Measurements from ENCODE around the gene SELENBP1. TPM values are rescaled to one million over a fixed set of nuclear protein-coding genes. Genes with fewer than 3 reads are reported as not detected.

SELENBP1 gene
- total RNA-seq, 3 donors from 2014 or later: 914 to 2,582 (median 1,654) TPM

GRCh38 chr1:151371370-151372057 lies 991 bp downstream of the SELENBP1 start:
- Histone ChIP-seq H3K36me3 (ENCODE audit: low read depth) (no peaks in the 10 kb centered on the region), H3K4me3 (peak overlapping the region; percentile 50), H3K4me1 (ENCODE audit: low read depth) (peaks cover 33% of the 10 kb centered on the region), H3K9me3 (no peaks in the 10 kb centered on the region)
- DNase-seq (peak; percentile 70 to 83 (median 79)), ATAC-seq (peak; percentile 35)
- TF ChIP-seq CTCF (IDR thresholded peaks at IDR 0.05): no peak
- intact Hi-C loops (cut with DNase I, micrococcal nuclease): no loop called here

GRCh38 chr1:151370211-151370911 lies 2.1 kb downstream of the SELENBP1 start:
- no peak for TF ChIP-seq CTCF (IDR thresholded peaks at IDR 0.05)
- ATAC-seq (no peak), DNase-seq (peak in 1 of 3 donors; percentile 48)
- H3K9me3 ChIP-seq: no peaks in the 10 kb centered on the region
- H3K4me3 ChIP-seq: no peak overlapping the region
- intact Hi-C loops (cut with DNase I, micrococcal nuclease): no loop called here
- H3K4me1 ChIP-seq (ENCODE audit: low read depth): peaks cover 33% of the 10 kb centered on the region
- H3K36me3 ChIP-seq (ENCODE audit: low read depth): no peaks in the 10 kb centered on the region

DNA sequence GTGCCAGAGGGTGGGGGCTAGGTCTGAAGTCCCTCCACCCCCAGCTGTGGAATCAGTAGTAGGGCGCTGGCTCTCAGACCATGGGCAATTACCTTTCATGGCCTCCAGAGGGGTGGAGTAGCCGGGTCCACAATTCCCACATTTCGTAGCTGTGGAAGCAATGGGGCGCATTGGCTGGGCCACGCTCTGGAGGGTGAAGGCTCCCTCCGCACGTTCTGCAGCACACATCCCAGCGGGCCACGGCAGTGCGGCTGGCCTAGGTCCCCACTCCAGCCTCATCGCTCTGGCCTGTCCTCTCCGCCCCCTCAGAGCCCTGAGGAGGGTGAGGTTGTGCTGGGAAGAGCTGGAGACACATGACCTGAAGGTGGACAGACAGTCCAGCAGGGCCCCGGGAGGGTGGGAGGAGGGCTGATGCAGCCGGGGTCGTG lies 2.9 kb downstream of the SELENBP1 start:
- peaks cover 33% of the 10 kb centered on the region for H3K4me1 ChIP-seq (ENCODE audit: low read depth)
- ATAC-seq: peak; percentile 11
- peak in 1 of 3 donors; percentile 59 for DNase-seq
- H3K4me3 ChIP-seq: no peak overlapping the region
- peaks cover 7% of the 10 kb centered on the region for H3K36me3 ChIP-seq (ENCODE audit: low read depth)
- no peaks in the 10 kb centered on the region for H3K9me3 ChIP-seq
- intact Hi-C loops (cut with DNase I, micrococcal nuclease): no loop called here
- no peak for TF ChIP-seq CTCF (IDR thresholded peaks at IDR 0.05)

GRCh38 chr1:151369302-151369610 lies 3.2 kb downstream of the SELENBP1 start:
- Histone ChIP-seq H3K4me1 (ENCODE audit: low read depth) (peaks cover 33% of the 10 kb centered on the region), H3K4me3 (no peak overlapping the region), H3K9me3 (no peaks in the 10 kb centered on the region), H3K36me3 (ENCODE audit: low read depth) (peaks cover 8% of the 10 kb centered on the region)
- no peak for ATAC-seq
- no peak for DNase-seq
- intact Hi-C loops (cut with DNase I, micrococcal nuclease): no loop called here
- TF ChIP-seq CTCF (IDR thresholded peaks at IDR 0.05): no peak

- intact Hi-C loops (cut with DNase I, micrococcal nuclease): no loop called here
- ATAC-seq: no peak
- Histone ChIP-seq H3K36me3 (ENCODE audit: low read depth) (peaks cover 8% of the 10 kb centered on the region), H3K9me3 (no peaks in the 10 kb centered on the region), H3K4me3 (no peak overlapping the region), H3K4me1 (ENCODE audit: low read depth) (peaks cover 31% of the 10 kb centered on the region)
- DNase-seq: peak in 1 of 3 donors; percentile 49
- TF ChIP-seq CTCF (IDR thresholded peaks at IDR 0.05): no peak
Observed at GRCh38 chr1:151368393-151369301, 3.9 kb downstream of the SELENBP1 start.
